NB4 (cell line): Measurements from ENCODE around the gene ROBO1.

Experiments used
- DNase-seq: peaks from one replicate; pipeline ENCODE4 v3.0.0; 2010; ENCODE audit warnings: low read depth
- H3K4me3 ChIP-seq: one replicate; pipeline ENCODE4 v1.5.1; 2011; ENCODE audit warnings: mild to moderate bottlenecking, low read depth, low read length, moderate library complexity
- CTCF ChIP-seq: IDR thresholded peaks from one replicate; pipeline ENCODE4 v1.5.1; 2012; ENCODE audit warnings: low read depth, low read length
- MYC ChIP-seq: IDR thresholded peaks from 2 replicates; pipeline ENCODE4 v1.6.1; 2011; ENCODE audit warnings: low read depth, low read length
- POLR2A ChIP-seq: IDR thresholded peaks from 2 replicates; pipeline ENCODE4 v1.6.1; 2011; ENCODE audit warnings: mild to moderate bottlenecking; ENCODE audit not compliant: insufficient read length; ENCODE audit errors: extremely low read depth
- TF ChIP-seq, protein P1 (sequence below): IDR thresholded peaks from 2 replicates; pipeline ENCODE4 v1.6.1; 2011; ENCODE audit warnings: low read depth, low read length

Gene ROBO1

GRCh38 chr3:78905700-78906099 lies 862.1 kb downstream of the ROBO1 start:
- TF ChIP-seq MYC (no peak), POLR2A (no peak), CTCF (no peak)
- TF ChIP-seq, protein P1, sequence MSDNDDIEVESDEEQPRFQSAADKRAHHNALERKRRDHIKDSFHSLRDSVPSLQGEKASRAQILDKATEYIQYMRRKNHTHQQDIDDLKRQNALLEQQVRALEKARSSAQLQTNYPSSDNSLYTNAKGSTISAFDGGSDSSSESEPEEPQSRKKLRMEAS, result no peak
- H3K4me3 ChIP-seq, result no peak overlapping the region
- DNase-seq, result no peak

DNA sequence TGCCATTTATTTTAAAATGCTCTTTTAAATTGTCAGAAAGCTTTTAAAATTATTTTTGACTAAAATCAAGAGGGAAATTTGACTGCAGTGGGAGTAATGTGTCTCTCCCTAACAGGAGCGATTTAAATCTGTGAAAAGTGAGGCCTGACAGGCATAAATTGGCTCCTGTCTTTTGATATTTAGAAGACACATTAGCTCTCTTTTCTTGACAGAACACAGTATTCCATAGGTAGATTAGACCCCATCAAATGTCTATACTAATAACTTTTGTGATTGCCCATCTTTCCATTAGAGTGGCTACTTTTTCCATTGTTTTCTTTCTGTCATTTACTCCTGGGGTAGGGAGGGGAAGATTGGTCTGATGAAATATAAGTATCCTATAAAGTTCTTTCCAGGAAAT lies 866.3 kb downstream of the ROBO1 start:
- no peak overlapping the region for H3K4me3 ChIP-seq
- no peak for DNase-seq
- TF ChIP-seq POLR2A, result no peak
- TF ChIP-seq, protein P1, result no peak
- no peak for TF ChIP-seq MYC
- no peak for TF ChIP-seq CTCF

- DNase-seq, result no peak
- TF ChIP-seq MYC (no peak), CTCF (no peak), POLR2A (no peak)
- TF ChIP-seq, protein P1, result no peak
- H3K4me3 ChIP-seq, result no peak overlapping the region
Measured at GRCh38 chr3:78900880-78901279, 866.9 kb downstream of the ROBO1 start.

- H3K4me3 ChIP-seq, result no peak overlapping the region
- no peak for DNase-seq
- TF ChIP-seq, protein P1, result no peak
- TF ChIP-seq POLR2A (no peak), MYC (no peak), CTCF (no peak)
Measured at GRCh38 chr3:78900426-78900825, 867.4 kb downstream of the ROBO1 start.

GRCh38 chr3:78895528-78895927 lies 872.3 kb downstream of the ROBO1 start:
- TF ChIP-seq CTCF, result no peak
- TF ChIP-seq POLR2A, result no peak
- no peak for TF ChIP-seq MYC
- TF ChIP-seq, protein P1, result no peak
- H3K4me3 ChIP-seq, result no peak overlapping the region
- no peak for DNase-seq

GRCh38 chr3:78894787-78895186 lies 873.0 kb downstream of the ROBO1 start:
- no peak for DNase-seq
- no peak overlapping the region for H3K4me3 ChIP-seq
- TF ChIP-seq POLR2A (no peak), CTCF (no peak), MYC (no peak)
- TF ChIP-seq, protein P1, result no peak
